ENCODE measurements around the gene TWNK. TPM values are rescaled to one million over a fixed set of nuclear protein-coding genes. Genes with fewer than 3 reads are reported as not detected.

Gene TWNK
- total and polyA plus RNA-seq, 2 experiments from 2014 or later = 12.2 to 29.4 TPM

GRCh38 chr10:100965820-100966219 lies 21.5 kb upstream of the TWNK start:
- no peaks in the 10 kb centered on the region for H3K79me2 ChIP-seq (replicated peaks; ENCODE audit: insufficient read depth)
- no peak for DNase-seq (ENCODE audit: low spot score)
- peaks cover 10% of the 10 kb centered on the region; the same call in 1 of the 3 replicates for H3K36me3 Mint-ChIP-seq (ENCODE audit: low read depth)
- H2AFZ ChIP-seq = no peak overlapping the region
- H3K4me1 ChIP-seq (ENCODE audit: insufficient read depth) = peaks cover 13% of the 10 kb centered on the region
- H3K9me3 Mint-ChIP-seq = no peaks in the 10 kb centered on the region
- no peak overlapping the region for H3K27ac Mint-ChIP-seq
- peaks cover 11% of the 10 kb centered on the region for H3K27me3 Mint-ChIP-seq (ENCODE audit: insufficient read depth, low read depth, poor library complexity)
- peaks cover 13% of the 10 kb centered on the region for H3K4me1 Mint-ChIP-seq
- H3K36me3 ChIP-seq (ENCODE audit: insufficient read depth) = 0 out of 2 replicates have a peak, but pooled peaks cover 3% of the 10 kb centered on the region
- H3F3A ChIP-seq (replicated peaks; ENCODE audit: low read depth) = peaks cover 5% of the 10 kb centered on the region; the same call in 1 of the 2 replicates
- no peak overlapping the region for H3K27ac ChIP-seq (ENCODE audit: low read depth)
- H3K4me3 ChIP-seq = no peak overlapping the region
- no peak for ATAC-seq
- TF ChIP-seq ZNF114 (CRISPR knock-in tag; IDR thresholded peaks at IDR 0.05) = no peak
- TF ChIP-seq CTCF (conservative IDR thresholded peaks at IDR 0.05; ENCODE audit: low read depth in 2 of 2) = no peak
- TF ChIP-seq POLR2AphosphoS5 (IDR thresholded peaks at IDR 0.05; ENCODE audit: low read depth) = no peak
- TF ChIP-seq ZNF331 (CRISPR knock-in tag; IDR thresholded peaks at IDR 0.05; ENCODE audit: low read depth) = no peak
- no peak for TF ChIP-seq ETS1 (IDR thresholded peaks at IDR 0.05)
- TF ChIP-seq NANOG (IDR thresholded peaks at IDR 0.05; ENCODE audit: borderline replicate concordance) = no peak
- TF ChIP-seq JUNB (IDR thresholded peaks at IDR 0.05; ENCODE audit: unreplicated experiment) = no peak
- no peak overlapping the region for H3K4me3 Mint-ChIP-seq
- no peak overlapping the region for H3K4me2 ChIP-seq
- H3K27me3 ChIP-seq (ENCODE audit: insufficient read depth) = no peaks in the 10 kb centered on the region
- peaks cover 9% of the 10 kb centered on the region; the same call in 1 of the 2 replicates for H4K20me1 ChIP-seq (replicated peaks; ENCODE audit: insufficient read depth)
- no peaks in the 10 kb centered on the region for H3K9me2 ChIP-seq (ENCODE audit: insufficient read depth)

DNA sequence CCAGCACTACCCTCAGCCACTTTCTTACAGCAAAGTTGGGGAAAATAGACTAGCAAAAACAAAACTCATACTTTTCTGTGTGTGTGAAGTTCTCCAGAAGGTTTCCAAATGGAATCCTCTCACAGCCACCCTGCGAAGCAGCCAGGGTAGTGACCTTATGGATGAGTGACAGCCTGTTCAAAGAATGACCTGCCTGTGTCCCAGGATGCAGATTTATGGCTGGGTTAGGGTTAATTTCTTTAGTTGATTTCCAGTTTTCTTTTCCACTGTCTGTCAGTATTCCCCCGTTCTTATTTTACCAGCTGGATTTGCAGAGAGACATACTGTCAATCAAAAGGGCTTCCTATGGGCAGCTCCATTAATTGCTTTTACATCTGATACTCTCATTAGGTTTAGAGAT lies 20.5 kb upstream of the TWNK start:
- peaks cover 5% of the 10 kb centered on the region; the same call in 1 of the 2 replicates for H3F3A ChIP-seq (replicated peaks; ENCODE audit: low read depth)
- H3K79me2 ChIP-seq (replicated peaks; ENCODE audit: insufficient read depth) = no peaks in the 10 kb centered on the region
- Mint-ChIP-seq H3K9me3 (no peaks in the 10 kb centered on the region), H3K4me3 (no peak overlapping the region), H3K27ac (no peak overlapping the region), H3K4me1 (peaks cover 23% of the 10 kb centered on the region), H3K27me3 (ENCODE audit: insufficient read depth, low read depth, poor library complexity) (peaks cover 11% of the 10 kb centered on the region), H3K36me3 (ENCODE audit: low read depth) (peaks cover 10% of the 10 kb centered on the region; the same call in 1 of the 3 replicates)
- DNase-seq (ENCODE audit: low spot score) = no peak
- no peak overlapping the region for H3K4me2 ChIP-seq
- H3K27me3 ChIP-seq (ENCODE audit: insufficient read depth) = no peaks in the 10 kb centered on the region
- ATAC-seq = no peak
- H4K20me1 ChIP-seq (replicated peaks; ENCODE audit: insufficient read depth) = peaks cover 5% of the 10 kb centered on the region; the same call in 1 of the 2 replicates
- no peaks in the 10 kb centered on the region for H3K9me2 ChIP-seq (ENCODE audit: insufficient read depth)
- no peak overlapping the region for H3K27ac ChIP-seq (ENCODE audit: low read depth)
- no peak overlapping the region for H2AFZ ChIP-seq
- no peak overlapping the region for H3K4me3 ChIP-seq
- H3K4me1 ChIP-seq (ENCODE audit: insufficient read depth) = peaks cover 21% of the 10 kb centered on the region
- 0 out of 2 replicates have a peak, but pooled peaks cover under 1% of the 10 kb centered on the region for H3K36me3 ChIP-seq (ENCODE audit: insufficient read depth)
- no peak for TF ChIP-seq JUNB (IDR thresholded peaks at IDR 0.05; ENCODE audit: unreplicated experiment)
- no peak for TF ChIP-seq CREB1 (CRISPR knock-in tag; IDR thresholded peaks at IDR 0.05; ENCODE audit: low read depth)
- no peak for TF ChIP-seq EZH2phosphoT487 (IDR thresholded peaks at IDR 0.05; ENCODE audit: unreplicated experiment)
- no peak for TF ChIP-seq POLR2AphosphoS5 (IDR thresholded peaks at IDR 0.05; ENCODE audit: low read depth)
- no peak for TF ChIP-seq ETS1 (IDR thresholded peaks at IDR 0.05)
- no peak for TF ChIP-seq CTCF (conservative IDR thresholded peaks at IDR 0.05; ENCODE audit: low read depth in 2 of 2)
- no peak for TF ChIP-seq NANOG (IDR thresholded peaks at IDR 0.05; ENCODE audit: borderline replicate concordance)
- no peak for TF ChIP-seq ZNF331 (CRISPR knock-in tag; IDR thresholded peaks at IDR 0.05; ENCODE audit: low read depth)
- no peak for TF ChIP-seq ZNF114 (CRISPR knock-in tag; IDR thresholded peaks at IDR 0.05)
- no peak for TF ChIP-seq EZH2 (IDR thresholded peaks at IDR 0.05; ENCODE audit: low read depth, unreplicated experiment)
- TF ChIP-seq, protein P1, sequence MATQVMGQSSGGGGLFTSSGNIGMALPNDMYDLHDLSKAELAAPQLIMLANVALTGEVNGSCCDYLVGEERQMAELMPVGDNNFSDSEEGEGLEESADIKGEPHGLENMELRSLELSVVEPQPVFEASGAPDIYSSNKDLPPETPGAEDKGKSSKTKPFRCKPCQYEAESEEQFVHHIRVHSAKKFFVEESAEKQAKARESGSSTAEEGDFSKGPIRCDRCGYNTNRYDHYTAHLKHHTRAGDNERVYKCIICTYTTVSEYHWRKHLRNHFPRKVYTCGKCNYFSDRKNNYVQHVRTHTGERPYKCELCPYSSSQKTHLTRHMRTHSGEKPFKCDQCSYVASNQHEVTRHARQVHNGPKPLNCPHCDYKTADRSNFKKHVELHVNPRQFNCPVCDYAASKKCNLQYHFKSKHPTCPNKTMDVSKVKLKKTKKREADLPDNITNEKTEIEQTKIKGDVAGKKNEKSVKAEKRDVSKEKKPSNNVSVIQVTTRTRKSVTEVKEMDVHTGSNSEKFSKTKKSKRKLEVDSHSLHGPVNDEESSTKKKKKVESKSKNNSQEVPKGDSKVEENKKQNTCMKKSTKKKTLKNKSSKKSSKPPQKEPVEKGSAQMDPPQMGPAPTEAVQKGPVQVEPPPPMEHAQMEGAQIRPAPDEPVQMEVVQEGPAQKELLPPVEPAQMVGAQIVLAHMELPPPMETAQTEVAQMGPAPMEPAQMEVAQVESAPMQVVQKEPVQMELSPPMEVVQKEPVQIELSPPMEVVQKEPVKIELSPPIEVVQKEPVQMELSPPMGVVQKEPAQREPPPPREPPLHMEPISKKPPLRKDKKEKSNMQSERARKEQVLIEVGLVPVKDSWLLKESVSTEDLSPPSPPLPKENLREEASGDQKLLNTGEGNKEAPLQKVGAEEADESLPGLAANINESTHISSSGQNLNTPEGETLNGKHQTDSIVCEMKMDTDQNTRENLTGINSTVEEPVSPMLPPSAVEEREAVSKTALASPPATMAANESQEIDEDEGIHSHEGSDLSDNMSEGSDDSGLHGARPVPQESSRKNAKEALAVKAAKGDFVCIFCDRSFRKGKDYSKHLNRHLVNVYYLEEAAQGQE (IDR thresholded peaks at IDR 0.05; ENCODE audit: unreplicated experiment) = no peak

Data from GM23338 (cell line).